HUES6 (cell line): ENCODE data around the gene PDCD2.
A peak's percentile ranks its signal among the peaks of the same experiment; 100 is the strongest.
"Not testable (repeated sequence)": the region's sequence is repeated elsewhere in the genome, so short reads cannot be mapped to it uniquely, and the experiment has no call there.

Source experiments
- H3K27ac ChIP-seq: 2 replicates; pipeline ENCODE4 v1.7.0; 2013; ENCODE audit warnings: low read depth, mild to moderate bottlenecking, low read length, inconsistent platforms
- H3K27me3 ChIP-seq: 2 replicates; pipeline ENCODE4 v1.6.1; 2013; ENCODE audit warnings: low read length; ENCODE audit not compliant: control insufficient read depth, insufficient read depth
- H3K36me3 ChIP-seq: 2 replicates; pipeline ENCODE4 v1.6.1; 2013; ENCODE audit warnings: low read length; ENCODE audit not compliant: control insufficient read depth, insufficient read depth
- H3K4me1 ChIP-seq: 2 replicates; pipeline ENCODE4 v1.6.1; 2013; ENCODE audit warnings: low read length; ENCODE audit not compliant: control insufficient read depth, insufficient read depth
- H3K4me3 ChIP-seq: 2 replicates; pipeline ENCODE4 v1.5.1; 2013; ENCODE audit warnings: low read depth, low read length
- H3K9ac ChIP-seq: one replicate; pipeline ENCODE4 v1.6.1; 2013; ENCODE audit warnings: mild to moderate bottlenecking, low read length
- H3K9me3 ChIP-seq: 2 replicates; pipeline ENCODE4 v1.6.1; 2013; ENCODE audit warnings: low read depth, low read length; ENCODE audit not compliant: control insufficient read depth, insufficient read depth

PDCD2 gene, protein sequence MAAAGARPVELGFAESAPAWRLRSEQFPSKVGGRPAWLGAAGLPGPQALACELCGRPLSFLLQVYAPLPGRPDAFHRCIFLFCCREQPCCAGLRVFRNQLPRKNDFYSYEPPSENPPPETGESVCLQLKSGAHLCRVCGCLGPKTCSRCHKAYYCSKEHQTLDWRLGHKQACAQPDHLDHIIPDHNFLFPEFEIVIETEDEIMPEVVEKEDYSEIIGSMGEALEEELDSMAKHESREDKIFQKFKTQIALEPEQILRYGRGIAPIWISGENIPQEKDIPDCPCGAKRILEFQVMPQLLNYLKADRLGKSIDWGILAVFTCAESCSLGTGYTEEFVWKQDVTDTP

DNA sequence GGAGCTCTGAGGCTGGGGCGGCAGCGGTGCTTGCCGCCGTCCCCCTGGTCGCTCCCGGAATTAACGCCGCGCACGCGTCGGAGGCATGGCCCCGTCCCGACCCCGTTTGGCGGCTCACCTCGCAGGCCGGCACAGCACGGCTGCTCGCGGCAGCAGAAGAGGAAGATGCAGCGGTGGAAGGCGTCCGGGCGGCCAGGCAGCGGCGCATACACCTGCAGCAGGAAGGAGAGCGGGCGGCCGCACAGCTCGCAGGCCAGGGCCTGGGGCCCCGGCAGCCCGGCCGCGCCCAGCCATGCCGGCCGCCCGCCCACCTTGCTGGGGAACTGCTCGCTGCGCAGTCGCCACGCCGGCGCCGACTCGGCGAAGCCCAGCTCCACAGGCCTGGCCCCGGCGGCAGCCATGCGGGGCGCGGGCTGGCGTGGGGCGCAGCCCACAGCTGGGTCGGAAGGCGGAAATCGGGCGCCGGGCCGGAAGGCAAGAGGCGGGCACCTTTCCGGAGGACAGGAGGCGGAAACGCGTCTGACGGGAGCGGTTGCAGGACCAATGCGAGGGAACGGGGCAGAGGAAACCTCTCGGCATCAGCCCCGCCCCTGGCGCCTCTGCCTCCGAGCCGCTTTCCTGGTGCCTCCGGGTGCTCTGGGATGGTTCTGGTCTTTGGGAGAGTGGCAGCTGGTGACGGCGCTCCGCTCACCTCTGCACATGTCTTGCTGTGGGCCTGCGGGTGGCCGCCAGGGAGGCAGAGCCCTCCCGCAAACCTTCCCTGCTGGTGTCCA, at the start of gene PDCD2:
Gene PDCD2, minus strand, starts transcription at position 457 of the 773 bp plus-strand sequence. Its CDS starts 56 bp downstream, at position 401.
- peak within 1 kb of the TSS; percentile 97 for H3K9ac ChIP-seq
- H3K27me3 ChIP-seq, result no peaks in the 10 kb centered on the region
- peak within 1 kb of the TSS; percentile 95 for H3K4me3 ChIP-seq
- H3K4me1 ChIP-seq, result peaks cover 15% of the 10 kb centered on the region
- peak within 1 kb of the TSS; percentile 83 for H3K27ac ChIP-seq
- peaks cover 27% of the 10 kb centered on the region for H3K36me3 ChIP-seq
- peaks cover 5% of the 10 kb centered on the region; the same call in 1 of the 2 replicates for H3K9me3 ChIP-seq

DNA sequence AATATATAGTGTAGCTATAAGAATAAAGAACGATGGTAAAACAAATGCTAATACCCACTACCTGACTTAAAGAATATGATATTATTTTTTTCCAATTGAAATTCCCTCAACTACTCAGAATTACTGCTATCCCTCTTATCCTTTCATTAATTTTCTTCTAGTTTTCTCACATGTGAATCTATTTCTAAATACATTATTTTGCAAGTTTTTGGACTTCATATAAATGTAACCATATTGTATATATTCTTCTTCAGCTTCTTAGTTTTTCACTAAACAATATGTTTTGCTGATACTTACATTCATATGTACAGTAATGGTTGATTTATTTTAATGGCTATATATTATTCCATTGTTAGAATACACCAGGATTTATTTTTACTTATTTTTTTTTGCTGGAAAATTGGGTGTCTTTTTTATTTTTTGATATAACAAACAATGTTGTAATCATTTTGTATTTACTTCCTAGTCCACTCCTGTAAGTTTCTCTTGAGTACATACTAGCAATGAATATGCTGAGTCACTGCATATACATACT, 31.6 kb upstream of the PDCD2 start:
- not testable (repeated sequence) for H3K27ac ChIP-seq, H3K27me3 ChIP-seq, H3K9me3 ChIP-seq

GRCh38 chr6:170612256-170612804, 27.9 kb upstream of the PDCD2 start:
- H3K4me3 ChIP-seq, H3K9ac ChIP-seq: not testable (repeated sequence)

More for the DNA sequence above, 31.6 kb upstream of the PDCD2 start:
- H3K36me3 ChIP-seq, H3K4me3 ChIP-seq, H3K4me1 ChIP-seq, H3K9ac ChIP-seq: not testable (repeated sequence)

DNA sequence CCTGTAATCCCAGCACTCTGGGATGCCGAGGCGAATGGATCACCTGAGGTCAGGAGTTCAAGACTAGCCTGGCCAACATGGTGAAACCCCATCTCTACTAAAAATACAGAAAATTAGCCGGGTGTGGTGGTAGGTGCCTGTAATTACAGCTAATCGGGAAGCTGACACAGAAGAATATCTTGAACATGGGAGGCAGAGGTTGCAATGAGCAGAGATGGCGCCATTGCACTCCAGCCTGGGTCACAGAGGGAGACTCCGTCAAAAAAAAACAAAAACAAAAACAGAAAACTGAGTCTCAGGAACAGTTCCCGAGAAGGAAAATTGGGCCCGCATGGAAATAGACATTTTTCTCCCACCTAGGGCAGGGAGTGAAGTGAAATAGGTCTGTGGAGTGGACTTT, 24.8 kb upstream of the PDCD2 start:
- H3K27ac ChIP-seq, H3K9ac ChIP-seq, H3K27me3 ChIP-seq, H3K4me3 ChIP-seq, H3K4me1 ChIP-seq, H3K9me3 ChIP-seq, H3K36me3 ChIP-seq: not testable (repeated sequence)

More at GRCh38 chr6:170612256-170612804, 27.9 kb upstream of the PDCD2 start:
- H3K4me1 ChIP-seq, H3K27ac ChIP-seq, H3K27me3 ChIP-seq, H3K9me3 ChIP-seq, H3K36me3 ChIP-seq: not testable (repeated sequence)

GRCh38 chr6:170605574-170606259, 21.3 kb upstream of the PDCD2 start:
- no peak overlapping the region for H3K9ac ChIP-seq
- H3K27ac ChIP-seq, result no peak overlapping the region
- no peak overlapping the region for H3K4me3 ChIP-seq
- H3K9me3 ChIP-seq, result no peaks in the 10 kb centered on the region
- no peaks in the 10 kb centered on the region for H3K36me3 ChIP-seq
- H3K4me1 ChIP-seq, result no peaks in the 10 kb centered on the region; the same call in 1 of the 2 replicates
- H3K27me3 ChIP-seq, result peaks cover 2% of the 10 kb centered on the region; the same call in 1 of the 2 replicates

DNA sequence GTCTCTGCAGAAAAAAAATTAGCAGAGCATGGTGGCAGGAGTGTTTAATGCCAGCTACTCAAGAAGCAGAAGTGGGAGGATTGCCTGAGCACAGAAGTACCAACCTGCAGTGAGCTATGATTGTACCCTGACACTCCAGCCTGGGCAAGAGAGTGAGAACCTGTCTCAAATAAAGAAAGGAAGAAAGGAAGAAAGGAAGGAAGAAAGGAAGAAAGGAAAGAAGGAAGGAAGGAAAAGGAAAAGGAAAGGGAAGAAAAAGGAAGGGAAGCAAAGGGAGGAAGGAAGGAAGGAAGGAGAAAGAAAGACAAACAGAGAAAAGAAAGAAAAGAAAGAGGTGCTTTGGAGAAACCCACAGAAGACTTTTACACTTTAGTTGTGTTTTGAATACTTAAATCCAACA, 12.8 kb upstream of the PDCD2 start:
- Histone ChIP-seq H3K9ac (no peak overlapping the region), H3K27ac (no peak overlapping the region), H3K36me3 (no peaks in the 10 kb centered on the region), H3K4me3 (no peak overlapping the region), H3K27me3 (no peaks in the 10 kb centered on the region), H3K4me1 (peaks cover 2% of the 10 kb centered on the region; the same call in 1 of the 2 replicates), H3K9me3 (0 out of 2 replicates have a peak, but pooled peaks cover 8% of the 10 kb centered on the region)

DNA sequence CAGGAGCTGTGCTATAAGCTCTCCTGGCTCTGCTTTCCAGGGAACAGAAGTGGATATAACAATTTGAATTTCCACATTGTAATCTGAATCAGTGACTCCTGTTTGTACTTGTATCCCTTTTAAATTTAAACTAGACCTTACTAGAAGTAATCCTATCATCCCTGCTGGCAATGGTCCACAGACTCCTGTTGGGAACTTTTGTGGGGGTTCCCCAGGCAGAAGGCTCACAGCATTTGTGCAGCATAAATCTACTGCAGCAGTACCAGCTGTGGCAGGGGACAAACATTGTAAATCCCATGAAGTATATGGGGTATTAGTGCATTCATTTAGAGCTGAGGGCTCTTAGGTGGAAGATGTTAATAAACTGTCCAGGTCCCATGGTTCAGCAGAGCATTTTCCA, 12.0 kb upstream of the PDCD2 start:
- no peak overlapping the region for H3K27ac ChIP-seq
- H3K36me3 ChIP-seq, result no peaks in the 10 kb centered on the region
- H3K4me3 ChIP-seq, result no peak overlapping the region
- no peaks in the 10 kb centered on the region for H3K27me3 ChIP-seq
- H3K4me1 ChIP-seq, result peaks cover 2% of the 10 kb centered on the region; the same call in 1 of the 2 replicates
- no peak overlapping the region for H3K9ac ChIP-seq
- H3K9me3 ChIP-seq, result peaks cover 14% of the 10 kb centered on the region; the same call in 1 of the 2 replicates

DNA sequence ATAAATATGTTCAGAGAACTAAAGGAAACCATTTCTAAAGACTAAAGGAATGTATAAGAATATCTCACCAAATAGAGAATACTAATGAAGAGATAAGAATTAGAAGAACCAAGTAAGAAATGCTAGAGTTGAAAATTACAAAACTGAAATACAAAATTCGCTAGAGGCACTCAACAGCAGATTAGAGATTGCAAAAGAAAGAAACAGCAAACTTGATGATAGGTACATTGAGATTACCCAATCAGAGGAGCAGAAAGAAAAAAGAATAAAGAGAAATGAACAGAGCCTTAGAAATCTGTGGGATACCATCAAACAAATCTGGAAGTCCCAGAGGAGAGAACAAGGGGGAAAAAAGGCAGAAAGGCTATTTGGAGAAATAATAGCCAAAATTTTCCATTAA, 6.3 kb upstream of the PDCD2 start:
- Histone ChIP-seq H3K9me3 (peaks cover 36% of the 10 kb centered on the region), H3K27me3 (no peaks in the 10 kb centered on the region), H3K9ac (no peak overlapping the region), H3K4me3 (no peak overlapping the region), H3K27ac (no peak overlapping the region), H3K4me1 (peaks cover 11% of the 10 kb centered on the region), H3K36me3 (no peaks in the 10 kb centered on the region)

- Histone ChIP-seq H3K9ac (peak overlapping the region; percentile 97), H3K27me3 (no peaks in the 10 kb centered on the region), H3K27ac (peak overlapping the region; percentile 74), H3K9me3 (peaks cover 12% of the 10 kb centered on the region), H3K4me3 (peak overlapping the region; percentile 95), H3K36me3 (peaks cover 25% of the 10 kb centered on the region), H3K4me1 (peaks cover 15% of the 10 kb centered on the region)
These were observed 589 bp upstream of the PDCD2 start for GRCh38 chr6:170584954-170585498.

GRCh38 chr6:170583756-170584180, 669 bp downstream of the PDCD2 start:
- peaks cover 15% of the 10 kb centered on the region for H3K4me1 ChIP-seq
- H3K27ac ChIP-seq, result peak overlapping the region; percentile 83
- H3K9me3 ChIP-seq, result 0 out of 2 replicates have a peak, but pooled peaks cover 2% of the 10 kb centered on the region
- H3K9ac ChIP-seq, result peak overlapping the region; percentile 97
- H3K4me3 ChIP-seq, result peak overlapping the region; percentile 95
- no peaks in the 10 kb centered on the region for H3K27me3 ChIP-seq
- peaks cover 30% of the 10 kb centered on the region for H3K36me3 ChIP-seq
